ENCODE measurements around the gene CACNA2D3. TPM values are rescaled to one million over a fixed set of nuclear protein-coding genes. Genes with fewer than 3 reads are reported as not detected.

CACNA2D3 gene
- total and polyA plus RNA-seq, 12 donors, result 0.51 to 43.5 (median 19.3) TPM

DNA sequence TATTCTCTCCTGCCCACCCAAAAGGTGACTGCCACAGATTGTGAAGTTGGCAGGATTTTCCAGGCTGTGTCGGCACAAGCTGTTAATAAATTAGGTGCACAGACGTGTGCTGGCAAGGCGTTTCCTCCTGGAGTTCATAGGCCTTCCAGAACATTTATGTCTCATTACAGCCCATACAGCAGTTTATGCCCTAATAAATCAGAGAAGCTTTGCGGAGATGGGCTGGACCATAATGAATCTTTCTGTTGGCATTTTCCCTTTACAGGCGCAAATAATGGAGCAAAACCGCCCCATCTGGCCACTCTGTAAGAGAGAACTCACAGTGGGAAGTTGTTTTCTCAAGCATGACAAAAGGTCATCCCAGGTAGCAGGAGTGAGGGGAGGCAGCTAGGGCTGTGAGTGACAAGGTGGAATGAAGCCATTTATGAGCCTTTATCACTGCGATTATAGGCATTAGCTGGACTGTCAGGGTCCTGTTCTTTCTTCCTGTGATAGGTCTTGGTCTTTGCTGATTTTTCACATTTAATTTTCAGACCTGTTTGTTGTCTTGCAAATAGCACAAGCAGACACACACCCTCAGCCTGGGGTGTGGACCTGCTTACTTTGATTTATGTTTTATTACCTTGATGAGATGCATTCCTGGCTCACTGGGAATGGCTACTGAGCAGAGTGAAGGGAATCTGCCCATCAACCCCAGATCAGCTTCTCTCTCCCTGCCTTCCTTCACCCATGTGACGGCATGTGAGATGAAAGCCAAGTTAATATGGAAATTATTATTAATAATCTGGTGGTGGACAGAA is 548.0 kb downstream of the CACNA2D3 start:
- peaks cover 0 to 13% (median 0%) of the 10 kb centered on the region in 9 donors for H3K4me1 ChIP-seq
- H3K27ac ChIP-seq, result no peak overlapping the region
- H3K36me3 ChIP-seq, result no peaks in the 10 kb centered on the region
- H3K9me3 ChIP-seq, result no peaks in the 10 kb centered on the region
- H3K4me3 ChIP-seq, result no peak overlapping the region
- intact Hi-C loops (cut with DNase I), result no loop called here
- TF ChIP-seq, protein P1, sequence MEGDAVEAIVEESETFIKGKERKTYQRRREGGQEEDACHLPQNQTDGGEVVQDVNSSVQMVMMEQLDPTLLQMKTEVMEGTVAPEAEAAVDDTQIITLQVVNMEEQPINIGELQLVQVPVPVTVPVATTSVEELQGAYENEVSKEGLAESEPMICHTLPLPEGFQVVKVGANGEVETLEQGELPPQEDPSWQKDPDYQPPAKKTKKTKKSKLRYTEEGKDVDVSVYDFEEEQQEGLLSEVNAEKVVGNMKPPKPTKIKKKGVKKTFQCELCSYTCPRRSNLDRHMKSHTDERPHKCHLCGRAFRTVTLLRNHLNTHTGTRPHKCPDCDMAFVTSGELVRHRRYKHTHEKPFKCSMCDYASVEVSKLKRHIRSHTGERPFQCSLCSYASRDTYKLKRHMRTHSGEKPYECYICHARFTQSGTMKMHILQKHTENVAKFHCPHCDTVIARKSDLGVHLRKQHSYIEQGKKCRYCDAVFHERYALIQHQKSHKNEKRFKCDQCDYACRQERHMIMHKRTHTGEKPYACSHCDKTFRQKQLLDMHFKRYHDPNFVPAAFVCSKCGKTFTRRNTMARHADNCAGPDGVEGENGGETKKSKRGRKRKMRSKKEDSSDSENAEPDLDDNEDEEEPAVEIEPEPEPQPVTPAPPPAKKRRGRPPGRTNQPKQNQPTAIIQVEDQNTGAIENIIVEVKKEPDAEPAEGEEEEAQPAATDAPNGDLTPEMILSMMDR (IDR thresholded peaks at IDR 0.05), result no peak
- DNase-seq (no peak), ATAC-seq (no peak)
- 74 to 79% methylated on average over 8 of the region's 8 CpGs for WGBS, 2 donors
- no peaks in the 10 kb centered on the region for H3K27me3 ChIP-seq

DNA sequence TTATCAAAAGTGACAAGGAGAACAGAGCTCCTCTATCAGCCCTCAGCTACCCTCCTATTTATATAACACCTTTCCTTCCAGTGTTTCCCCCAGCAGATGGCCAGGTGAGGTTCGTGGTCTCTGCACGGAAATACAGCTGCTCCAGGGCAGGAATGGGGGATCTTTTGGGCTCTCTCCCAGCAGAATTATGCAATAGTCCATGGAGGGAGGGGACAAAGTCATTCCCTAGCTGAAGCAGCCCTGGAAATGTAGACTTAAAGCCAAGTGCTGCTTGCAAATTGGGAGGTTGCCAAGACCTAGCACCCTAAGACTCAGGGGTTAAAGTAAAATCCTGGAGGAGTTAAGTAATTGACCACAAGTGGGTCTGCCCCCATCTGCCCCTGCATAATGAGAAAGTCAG is 549.2 kb downstream of the CACNA2D3 start:
- H3K27ac ChIP-seq, result no peak overlapping the region
- WGBS, 2 donors, result 24 to 34% methylated on average over 2 of the region's 2 CpGs
- no peak for ATAC-seq
- peaks cover 0 to 13% (median 0%) of the 10 kb centered on the region in 9 donors for H3K4me1 ChIP-seq
- intact Hi-C loops (cut with DNase I), result no loop called here
- no peak overlapping the region for H3K4me3 ChIP-seq
- H3K27me3 ChIP-seq, result no peaks in the 10 kb centered on the region
- no peak for DNase-seq
- H3K9me3 ChIP-seq, result no peaks in the 10 kb centered on the region
- H3K36me3 ChIP-seq, result no peaks in the 10 kb centered on the region
- TF ChIP-seq, protein P1 (IDR thresholded peaks at IDR 0.05), result no peak

DNA sequence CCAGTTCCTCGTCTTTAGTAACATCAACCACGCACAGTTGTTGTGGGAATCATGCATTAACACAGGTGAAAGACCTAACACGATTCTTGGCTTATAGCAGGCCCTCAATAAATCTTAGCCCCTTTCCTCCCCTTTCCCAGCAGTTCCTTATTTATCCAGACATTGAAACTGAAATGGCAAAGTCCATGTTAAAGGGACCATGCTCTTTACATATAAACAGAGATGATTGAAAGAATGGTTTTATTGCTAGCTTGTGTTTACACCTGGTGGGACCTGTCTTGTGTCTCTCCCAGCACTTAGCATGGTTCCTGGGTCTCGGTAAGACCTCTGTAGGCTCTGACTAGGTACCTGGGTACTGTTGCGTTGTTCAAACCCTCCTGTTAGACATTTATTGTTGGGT is 553.7 kb downstream of the CACNA2D3 start:
- Histone ChIP-seq H3K4me3 (no peak overlapping the region), H3K27me3 (no peaks in the 10 kb centered on the region), H3K27ac (no peak overlapping the region), H3K9me3 (no peaks in the 10 kb centered on the region), H3K36me3 (no peaks in the 10 kb centered on the region), H3K4me1 (peaks cover 0 to 7% (median 0%) of the 10 kb centered on the region in 9 donors)
- no peak for ATAC-seq
- 87 to 89% methylated on average over 5 of the region's 5 CpGs for WGBS, 2 donors
- TF ChIP-seq, protein P1 (IDR thresholded peaks at IDR 0.05), result no peak
- intact Hi-C loops (cut with DNase I), result no loop called here
- no peak for DNase-seq

DNA sequence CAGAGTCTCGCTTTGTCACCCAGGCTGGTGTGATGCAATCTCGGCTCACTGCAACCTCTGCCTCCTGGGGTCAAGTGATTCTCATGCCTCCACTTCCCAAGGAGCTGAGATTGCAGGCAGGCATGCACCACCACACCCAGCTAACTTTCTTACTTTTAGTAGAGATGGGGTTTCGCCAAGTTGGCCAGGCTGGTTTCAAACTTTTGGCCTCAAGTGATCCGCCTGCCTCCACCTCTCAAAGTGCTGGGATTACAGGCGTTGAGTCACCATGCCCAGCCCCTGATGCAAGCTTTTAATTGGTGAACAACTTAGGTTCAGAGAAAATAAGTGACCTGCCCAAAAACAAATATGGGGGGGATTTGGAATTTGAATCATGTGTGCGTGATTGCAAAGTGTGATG is 559.4 kb downstream of the CACNA2D3 start:
- H3K4me3 ChIP-seq, result no peak overlapping the region
- H3K4me1 ChIP-seq, result no peaks in the 10 kb centered on the region
- H3K27me3 ChIP-seq, result no peaks in the 10 kb centered on the region
- 85 to 91% methylated on average over 6 of the region's 6 CpGs for WGBS, 2 donors
- no peak for ATAC-seq
- H3K9me3 ChIP-seq, result no peaks in the 10 kb centered on the region
- no peaks in the 10 kb centered on the region for H3K36me3 ChIP-seq
- no peak for DNase-seq
- intact Hi-C loops (cut with DNase I), result no loop called here
- H3K27ac ChIP-seq, result no peak overlapping the region
- TF ChIP-seq, protein P1 (IDR thresholded peaks at IDR 0.05), result no peak
